ENCODE measurements around the gene ACSF2.

DNA sequence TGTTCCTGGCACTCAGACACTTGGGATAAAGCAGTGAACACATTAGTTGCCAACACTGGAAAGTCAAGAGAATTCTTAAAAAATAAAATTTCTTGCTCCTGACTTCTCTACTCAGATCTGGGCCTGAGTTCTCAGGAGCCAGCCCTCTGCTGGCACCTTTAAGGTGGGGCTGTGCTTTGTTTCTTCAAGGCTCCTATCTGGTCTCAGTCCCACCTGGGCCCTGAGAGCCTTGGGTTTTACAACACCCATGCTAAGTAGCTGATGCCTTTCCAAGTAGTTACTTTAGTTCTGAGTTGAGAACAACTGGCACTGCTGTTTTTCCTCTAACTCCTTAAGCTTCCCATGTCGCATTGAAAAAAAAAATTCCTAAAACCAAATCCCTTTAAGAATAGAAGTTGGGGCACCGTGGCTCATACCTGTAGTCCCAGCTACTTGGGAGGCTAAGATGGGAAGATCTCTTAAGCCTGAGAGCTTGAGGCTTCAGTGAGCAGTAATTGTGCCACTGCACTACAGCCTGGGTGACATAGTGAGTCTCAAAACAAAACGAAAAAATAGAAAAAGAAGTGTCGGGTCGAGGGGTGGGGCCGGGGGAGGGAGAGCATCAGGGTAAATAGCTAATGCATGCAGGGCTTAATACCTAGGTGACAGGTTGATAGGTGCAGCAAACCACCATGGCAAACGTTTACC lies 26.1 kb downstream of the ACSF2 start:
- no peak for TF ChIP-seq POLR2A (IDR thresholded peaks at IDR 0.05)
- TF ChIP-seq, protein P1, sequence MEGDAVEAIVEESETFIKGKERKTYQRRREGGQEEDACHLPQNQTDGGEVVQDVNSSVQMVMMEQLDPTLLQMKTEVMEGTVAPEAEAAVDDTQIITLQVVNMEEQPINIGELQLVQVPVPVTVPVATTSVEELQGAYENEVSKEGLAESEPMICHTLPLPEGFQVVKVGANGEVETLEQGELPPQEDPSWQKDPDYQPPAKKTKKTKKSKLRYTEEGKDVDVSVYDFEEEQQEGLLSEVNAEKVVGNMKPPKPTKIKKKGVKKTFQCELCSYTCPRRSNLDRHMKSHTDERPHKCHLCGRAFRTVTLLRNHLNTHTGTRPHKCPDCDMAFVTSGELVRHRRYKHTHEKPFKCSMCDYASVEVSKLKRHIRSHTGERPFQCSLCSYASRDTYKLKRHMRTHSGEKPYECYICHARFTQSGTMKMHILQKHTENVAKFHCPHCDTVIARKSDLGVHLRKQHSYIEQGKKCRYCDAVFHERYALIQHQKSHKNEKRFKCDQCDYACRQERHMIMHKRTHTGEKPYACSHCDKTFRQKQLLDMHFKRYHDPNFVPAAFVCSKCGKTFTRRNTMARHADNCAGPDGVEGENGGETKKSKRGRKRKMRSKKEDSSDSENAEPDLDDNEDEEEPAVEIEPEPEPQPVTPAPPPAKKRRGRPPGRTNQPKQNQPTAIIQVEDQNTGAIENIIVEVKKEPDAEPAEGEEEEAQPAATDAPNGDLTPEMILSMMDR (IDR thresholded peaks at IDR 0.05) = no peak

All from tibial nerve (tissue), 3 donors.